Gastrocnemius medialis (tissue), 4 donors: ENCODE data around the gene PKIB. TPM values are rescaled to one million over a fixed set of nuclear protein-coding genes. Genes with fewer than 3 reads are reported as not detected.

Source experiments
- ATAC-seq, 2 donors: fragments of 150-250 bp; one replicate each; pipeline ENCODE4 v1.9.1; 2016
- DNase-seq, 2 donors: peaks; one replicate each; pipeline ENCODE4 v3.0.0-alpha.2; 2019
- H3K27ac ChIP-seq, 4 donors: fragments of 200-600 bp; sonication (generic); 1 replicate in 1 of 4; 2 replicates in 3 of 4; pipeline ENCODE4 v1.5.1; 2016 to 2018; ENCODE audit warnings: mild to moderate bottlenecking in 2 of 4, moderate library complexity in 1 of 4
- H3K27me3 ChIP-seq, 3 donors: fragments of 200-600 bp; sonication (generic) in 2 of 3; 1 replicate in 1 of 3; 2 replicates in 2 of 3; pipeline versions ENCODE4 v1.5.1 to v1.6.0; 2016 to 2019; ENCODE audit warnings: mild to moderate bottlenecking in 1 of 3, moderate library complexity in 1 of 3
- H3K36me3 ChIP-seq, 2 donors: fragments of 200-600 bp; sonication (generic) in 1 of 2; one replicate each; pipeline ENCODE4 v1.5.1; 2017 to 2018
- H3K4me1 ChIP-seq, 2 donors: fragments of 200-600 bp; sonication (generic) in 1 of 2; one replicate each; pipeline ENCODE4 v1.5.1; 2016 to 2017; ENCODE audit warnings: mild to moderate bottlenecking in 2 of 2
- H3K4me3 ChIP-seq, 4 donors: fragments of 200-600 bp; sonication (generic) in 3 of 4; 1 replicate in 1 of 4; 2 replicates in 3 of 4; pipeline ENCODE4 v1.5.1; 2016 to 2019; ENCODE audit warnings: mild to moderate bottlenecking in 2 of 4
- H3K9me3 ChIP-seq, 3 donors: fragments of 200-600 bp; sonication (generic) in 2 of 3; 1 replicate in 1 of 3; 2 replicates in 2 of 3; pipeline ENCODE4 v1.5.1; 2016 to 2019
- POLR2A ChIP-seq, 2 donors: fragments of 450-650 bp; IDR thresholded peaks; one replicate each; pipeline ENCODE4 v1.6.1; 2017; ENCODE audit warnings: antibody characterized with exemption in 2 of 2, mild to moderate bottlenecking in 2 of 2, moderate library complexity in 2 of 2
- in situ Hi-C, 4 donors: fragments of 200-750 bp; cut with MboI; loops; one replicate each; pipeline versions ENCODE4 v1.15.0 to v1.8.0; 2017; ENCODE audit warnings: low sequenced_read_pairs in 4 of 4
- intact Hi-C: fragments of 100-400 bp; cut with DNase I; formaldehyde crosslinking; loops from one replicate; pipeline ENCODE4 v1.15.1; 2023; ENCODE audit warnings: low total_unique reads
- total RNA-seq, 4 donors: library from RNA; depleted of rRNA; stranded (reverse); fragments of >200 nt; gene quantifications; one replicate each; pipeline versions ENCODE4 v1.1.0 to v1.2.3, GENCODE V29; 2016
- TF ChIP-seq, protein P1 (sequence below), 5 experiments: fragments of 450-650 bp in 3 of 5; fragments of 200-600 bp in 2 of 5; sonication (generic) in 2 of 5; IDR thresholded peaks in 4 of 5; conservative IDR thresholded peaks in 1 of 5; 1 replicate in 4 of 5; 2 replicates in 1 of 5; pipeline ENCODE4 v1.5.1; 2016 to 2019; ENCODE audit warnings: antibody characterized with exemption in 5 of 5, mild to moderate bottlenecking in 3 of 5, moderate library complexity in 3 of 5

PKIB gene
- total RNA-seq, 4 donors from 2014 or later, result 0.64 to 1.1 (median 0.97) TPM

DNA sequence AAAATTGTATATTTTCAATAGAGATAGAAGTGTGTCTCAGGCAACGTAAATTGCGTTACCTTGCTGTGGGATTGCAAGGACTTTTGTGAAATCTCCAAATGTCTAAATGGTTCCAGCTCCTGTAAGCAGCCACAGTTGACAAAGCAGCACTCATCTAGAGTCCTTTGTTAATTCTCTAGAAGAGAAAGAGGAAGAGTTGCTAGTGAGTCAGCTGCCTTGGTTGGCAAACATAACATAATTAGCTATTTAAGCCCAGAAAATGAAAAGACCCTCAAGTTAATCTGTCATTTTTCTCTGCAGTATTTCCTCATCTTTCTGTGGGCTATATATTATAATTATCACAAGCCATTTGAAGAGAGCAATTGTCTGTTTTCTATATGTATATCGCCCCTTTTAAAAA is 102.9 kb downstream of the PKIB start:
- in situ Hi-C loops (no loop called here), intact Hi-C loops (no loop called here)
- Histone ChIP-seq H3K36me3 (no peaks in the 10 kb centered on the region), H3K9me3 (no peaks in the 10 kb centered on the region), H3K4me1 (no peaks in the 10 kb centered on the region), H3K27me3 (no peaks in the 10 kb centered on the region), H3K27ac (no peak overlapping the region), H3K4me3 (no peak overlapping the region)
- TF ChIP-seq, protein P1, sequence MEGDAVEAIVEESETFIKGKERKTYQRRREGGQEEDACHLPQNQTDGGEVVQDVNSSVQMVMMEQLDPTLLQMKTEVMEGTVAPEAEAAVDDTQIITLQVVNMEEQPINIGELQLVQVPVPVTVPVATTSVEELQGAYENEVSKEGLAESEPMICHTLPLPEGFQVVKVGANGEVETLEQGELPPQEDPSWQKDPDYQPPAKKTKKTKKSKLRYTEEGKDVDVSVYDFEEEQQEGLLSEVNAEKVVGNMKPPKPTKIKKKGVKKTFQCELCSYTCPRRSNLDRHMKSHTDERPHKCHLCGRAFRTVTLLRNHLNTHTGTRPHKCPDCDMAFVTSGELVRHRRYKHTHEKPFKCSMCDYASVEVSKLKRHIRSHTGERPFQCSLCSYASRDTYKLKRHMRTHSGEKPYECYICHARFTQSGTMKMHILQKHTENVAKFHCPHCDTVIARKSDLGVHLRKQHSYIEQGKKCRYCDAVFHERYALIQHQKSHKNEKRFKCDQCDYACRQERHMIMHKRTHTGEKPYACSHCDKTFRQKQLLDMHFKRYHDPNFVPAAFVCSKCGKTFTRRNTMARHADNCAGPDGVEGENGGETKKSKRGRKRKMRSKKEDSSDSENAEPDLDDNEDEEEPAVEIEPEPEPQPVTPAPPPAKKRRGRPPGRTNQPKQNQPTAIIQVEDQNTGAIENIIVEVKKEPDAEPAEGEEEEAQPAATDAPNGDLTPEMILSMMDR (IDR thresholded peaks at IDR 0.05 in 4 of 5, conservative IDR thresholded peaks at IDR 0.05 in 1 of 5), result no peak
- TF ChIP-seq POLR2A (IDR thresholded peaks at IDR 0.05), result no peak
- ATAC-seq, result no peak
- no peak for DNase-seq

DNA sequence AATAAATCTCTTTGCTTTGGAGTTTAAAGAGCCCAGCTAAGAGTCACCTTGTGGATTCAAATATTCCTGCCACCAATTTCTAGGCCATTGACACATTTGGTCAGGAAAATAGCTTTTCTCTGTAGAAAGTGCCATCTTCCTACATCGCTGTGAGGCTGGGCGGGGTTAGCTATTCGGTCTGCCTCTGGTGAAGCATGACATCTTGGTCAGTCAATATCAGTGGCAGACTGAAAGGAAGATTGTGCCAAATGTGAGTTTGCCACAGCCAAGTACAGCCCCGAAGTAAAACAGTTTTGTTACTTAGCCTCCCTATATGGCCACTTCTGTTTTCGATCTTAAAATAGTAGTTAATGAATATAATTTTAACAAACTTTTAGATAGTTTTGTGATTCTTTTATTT is 103.9 kb downstream of the PKIB start:
- no peaks in the 10 kb centered on the region for H3K36me3 ChIP-seq
- TF ChIP-seq POLR2A (IDR thresholded peaks at IDR 0.05), result no peak
- TF ChIP-seq, protein P1 (IDR thresholded peaks at IDR 0.05 in 4 of 5, conservative IDR thresholded peaks at IDR 0.05 in 1 of 5), result no peak
- no peaks in the 10 kb centered on the region for H3K4me1 ChIP-seq
- H3K9me3 ChIP-seq, result no peaks in the 10 kb centered on the region
- no peak for ATAC-seq
- no peaks in the 10 kb centered on the region for H3K27me3 ChIP-seq
- in situ Hi-C loops, result no loop called here
- H3K4me3 ChIP-seq, result no peak overlapping the region
- no peak overlapping the region for H3K27ac ChIP-seq
- intact Hi-C loops, result no loop called here
- DNase-seq, result no peak

DNA sequence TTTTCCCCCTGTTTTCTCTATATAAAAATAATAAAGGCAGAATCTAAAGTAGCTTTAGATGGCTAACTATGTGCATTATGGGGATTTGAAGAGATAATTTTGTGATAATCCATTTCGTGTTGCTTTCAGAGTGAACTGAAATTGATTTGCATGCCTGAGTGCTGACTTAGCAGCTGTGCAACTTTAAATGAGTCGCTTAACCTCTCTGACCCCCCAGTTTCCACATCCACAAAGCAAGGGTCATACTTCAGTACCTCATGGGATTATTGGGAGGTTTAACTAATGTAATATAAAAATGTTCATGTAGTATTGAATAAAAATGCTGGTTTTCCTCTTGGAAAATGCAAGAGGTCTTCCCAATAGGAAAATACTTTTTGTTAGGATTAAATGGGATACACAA is 105.5 kb downstream of the PKIB start:
- intact Hi-C loops (no loop called here), in situ Hi-C loops (no loop called here)
- H3K9me3 ChIP-seq, result no peaks in the 10 kb centered on the region
- no peaks in the 10 kb centered on the region for H3K36me3 ChIP-seq
- ATAC-seq, result no peak
- no peak overlapping the region for H3K4me3 ChIP-seq
- DNase-seq, result no peak
- no peak overlapping the region for H3K27ac ChIP-seq
- H3K27me3 ChIP-seq, result no peaks in the 10 kb centered on the region
- no peak for TF ChIP-seq POLR2A (IDR thresholded peaks at IDR 0.05)
- TF ChIP-seq, protein P1 (IDR thresholded peaks at IDR 0.05 in 4 of 5, conservative IDR thresholded peaks at IDR 0.05 in 1 of 5), result no peak
- H3K4me1 ChIP-seq, result no peaks in the 10 kb centered on the region

DNA sequence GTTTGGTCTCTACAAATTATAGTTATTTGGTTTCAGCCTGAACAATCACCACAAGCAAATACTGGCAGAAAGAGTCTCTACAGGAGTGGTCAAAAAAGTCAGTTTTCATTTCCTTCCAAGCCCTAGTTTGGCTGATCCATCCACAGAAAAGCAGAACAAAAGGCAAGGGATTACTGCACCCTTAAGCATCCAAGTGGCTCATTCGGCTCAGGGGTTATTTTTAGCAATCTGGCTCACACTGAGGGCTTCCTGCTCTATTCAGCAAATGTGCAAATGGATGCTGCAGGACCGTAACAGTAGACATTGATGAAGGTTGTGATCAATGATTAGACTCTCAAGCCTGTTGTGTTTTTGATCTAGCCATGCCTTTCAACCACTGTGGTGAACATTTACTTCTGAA is 107.1 kb downstream of the PKIB start:
- ATAC-seq (peak in 1 of 2 donors; percentile 58), DNase-seq (no peak)
- in situ Hi-C loops, result no loop called here
- H3K27me3 ChIP-seq, result no peaks in the 10 kb centered on the region
- H3K4me3 ChIP-seq, result no peak overlapping the region
- no peaks in the 10 kb centered on the region for H3K4me1 ChIP-seq
- TF ChIP-seq, protein P1 (IDR thresholded peaks at IDR 0.05 in 4 of 5, conservative IDR thresholded peaks at IDR 0.05 in 1 of 5), result no peak
- TF ChIP-seq POLR2A (IDR thresholded peaks at IDR 0.05), result no peak
- no peaks in the 10 kb centered on the region for H3K36me3 ChIP-seq
- H3K27ac ChIP-seq, result no peak overlapping the region
- no peaks in the 10 kb centered on the region for H3K9me3 ChIP-seq
- intact Hi-C loops, result no loop called here

DNA sequence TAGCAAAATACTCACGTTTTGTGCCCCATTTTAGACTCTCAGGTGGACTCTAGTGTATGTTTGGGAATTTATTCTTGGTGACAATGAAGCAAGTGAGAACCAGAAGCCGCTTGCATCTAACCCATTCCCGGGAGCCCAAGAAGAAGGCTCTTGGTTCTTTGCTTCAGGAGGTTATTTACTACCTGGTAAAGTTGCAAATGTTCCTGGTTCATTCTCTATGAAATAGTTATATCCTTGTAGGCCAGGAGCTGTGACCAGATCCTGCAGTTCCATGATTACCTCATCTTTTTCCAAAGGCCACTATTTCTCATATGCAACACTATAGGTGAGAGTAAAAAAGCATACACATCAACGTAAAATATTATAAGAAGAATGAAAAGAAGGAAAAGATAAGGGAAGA is 108.4 kb downstream of the PKIB start:
- no peaks in the 10 kb centered on the region for H3K4me1 ChIP-seq
- intact Hi-C loops (no loop called here), in situ Hi-C loops (no loop called here)
- H3K9me3 ChIP-seq, result no peaks in the 10 kb centered on the region
- TF ChIP-seq, protein P1 (IDR thresholded peaks at IDR 0.05 in 4 of 5, conservative IDR thresholded peaks at IDR 0.05 in 1 of 5), result no peak
- no peak for TF ChIP-seq POLR2A (IDR thresholded peaks at IDR 0.05)
- no peaks in the 10 kb centered on the region for H3K27me3 ChIP-seq
- H3K27ac ChIP-seq, result no peak overlapping the region
- DNase-seq (no peak), ATAC-seq (no peak)
- H3K4me3 ChIP-seq, result no peak overlapping the region
- H3K36me3 ChIP-seq, result no peaks in the 10 kb centered on the region
